Measurements from ENCODE around the gene C5orf15.

GRCh38 chr5:133927300-133928180 lies 40.9 kb downstream of the C5orf15 start:
- TF ChIP-seq EP300 (conservative IDR thresholded peaks at IDR 0.05; ENCODE audit: poor library complexity, severe bottlenecking) (no peak), EZH2 (IDR thresholded peaks at IDR 0.05; ENCODE audit: borderline replicate concordance, insufficient read depth, low read length, poor library complexity, severe bottlenecking) (no peak), CTCF (IDR thresholded peaks at IDR 0.05; ENCODE audit: poor library complexity, severe bottlenecking) (no peak), POLR2AphosphoS5 (IDR thresholded peaks at IDR 0.05) (no peak), RAD21 (conservative IDR thresholded peaks at IDR 0.05) (no peak), TAF1 (IDR thresholded peaks at IDR 0.05; ENCODE audit: low read depth) (no peak), REST (IDR thresholded peaks at IDR 0.05; ENCODE audit: borderline replicate concordance) (no peak)
